ENCODE measurements around the gene HOXC5.

DNA sequence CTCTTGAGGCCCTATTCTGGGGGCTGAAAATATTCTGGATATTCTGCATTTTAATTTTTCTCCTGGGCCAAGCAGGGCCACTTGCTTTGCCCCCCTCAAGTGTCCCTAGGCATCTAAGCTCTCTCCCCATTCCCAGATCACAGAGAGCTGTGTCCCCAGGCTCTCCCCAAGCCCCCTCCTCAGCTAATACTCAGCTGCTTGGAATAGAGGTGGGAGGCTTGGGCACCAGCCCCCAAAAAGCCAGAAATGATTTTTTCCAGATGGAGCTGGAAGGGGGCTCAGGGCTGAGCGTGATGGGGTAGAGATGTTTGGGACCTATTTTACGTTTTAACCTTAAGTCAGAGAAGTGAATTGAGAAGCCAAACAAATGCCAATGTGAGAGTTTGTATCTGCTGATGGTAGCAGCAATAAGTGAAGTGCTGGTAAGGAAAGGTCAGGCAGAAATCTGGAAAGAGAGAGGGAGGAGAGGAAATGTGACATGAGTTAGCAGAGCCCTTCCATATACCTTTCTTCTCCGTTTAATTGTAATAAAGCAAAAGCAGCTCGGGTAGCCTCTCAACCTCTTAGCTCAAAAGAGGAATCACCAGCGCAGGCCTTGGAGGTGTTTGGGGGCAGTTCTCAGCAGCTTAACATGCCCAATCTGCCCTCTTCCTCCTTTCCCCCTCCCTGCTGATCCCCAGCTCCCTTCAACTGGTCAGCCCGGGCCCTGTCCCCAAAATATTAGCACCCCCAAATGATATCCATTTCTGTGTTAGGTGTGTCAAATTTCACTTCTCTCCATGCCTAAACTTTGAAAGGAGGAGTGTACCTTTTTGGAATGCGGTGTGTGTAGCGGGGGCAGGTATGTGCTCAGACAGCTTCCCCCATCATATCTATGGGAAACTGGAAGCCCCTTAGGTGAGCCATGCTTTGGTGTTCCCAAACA lies 9.6 kb upstream of the HOXC5 start:
- TF ChIP-seq, protein P1, sequence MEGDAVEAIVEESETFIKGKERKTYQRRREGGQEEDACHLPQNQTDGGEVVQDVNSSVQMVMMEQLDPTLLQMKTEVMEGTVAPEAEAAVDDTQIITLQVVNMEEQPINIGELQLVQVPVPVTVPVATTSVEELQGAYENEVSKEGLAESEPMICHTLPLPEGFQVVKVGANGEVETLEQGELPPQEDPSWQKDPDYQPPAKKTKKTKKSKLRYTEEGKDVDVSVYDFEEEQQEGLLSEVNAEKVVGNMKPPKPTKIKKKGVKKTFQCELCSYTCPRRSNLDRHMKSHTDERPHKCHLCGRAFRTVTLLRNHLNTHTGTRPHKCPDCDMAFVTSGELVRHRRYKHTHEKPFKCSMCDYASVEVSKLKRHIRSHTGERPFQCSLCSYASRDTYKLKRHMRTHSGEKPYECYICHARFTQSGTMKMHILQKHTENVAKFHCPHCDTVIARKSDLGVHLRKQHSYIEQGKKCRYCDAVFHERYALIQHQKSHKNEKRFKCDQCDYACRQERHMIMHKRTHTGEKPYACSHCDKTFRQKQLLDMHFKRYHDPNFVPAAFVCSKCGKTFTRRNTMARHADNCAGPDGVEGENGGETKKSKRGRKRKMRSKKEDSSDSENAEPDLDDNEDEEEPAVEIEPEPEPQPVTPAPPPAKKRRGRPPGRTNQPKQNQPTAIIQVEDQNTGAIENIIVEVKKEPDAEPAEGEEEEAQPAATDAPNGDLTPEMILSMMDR (IDR thresholded peaks at IDR 0.05) = no peak
- TF ChIP-seq POLR2A (IDR thresholded peaks at IDR 0.05) = no peak

Measured in lower leg skin (tissue), 3 donors.